ENCODE data around the gene COL27A1.

GRCh38 chr9:114204265-114204664 is 48.9 kb downstream of the COL27A1 start:
- TF ChIP-seq GATA3 (IDR thresholded peaks at IDR 0.05; ENCODE audit: borderline replicate concordance) (no peak), SMC3 (IDR thresholded peaks at IDR 0.05) (no peak), MAX (IDR thresholded peaks at IDR 0.05) (no peak), CTCF (IDR thresholded peaks at IDR 0.05) (no peak), POLR2A (IDR thresholded peaks at IDR 0.05; ENCODE audit: low read length) (no peak), CBX2 (IDR thresholded peaks at IDR 0.05; ENCODE audit: borderline replicate concordance, low read depth) (no peak), CHD4 (IDR thresholded peaks at IDR 0.05; ENCODE audit: borderline replicate concordance) (no peak), EHMT2 (IDR thresholded peaks at IDR 0.05; ENCODE audit: low read depth) (no peak)

Measured in A549 (cell line).